GM18520 (cell line): Measurements from ENCODE around the gene ZNF202.
"Not testable (repeated sequence)": the region's sequence is repeated elsewhere in the genome, so short reads cannot be mapped to it uniquely, and the experiment has no call there.

ENCODE experiments used
- ATAC-seq: cut with Tn5 transposase; IDR thresholded peaks from one replicate; pipeline ENCODE4 v1.9.1; 2021; ENCODE audit not compliant: unreplicated experiment

The ZNF202 gene

GRCh38 chr11:123742031-123742723 lies 717 bp upstream of the ZNF202 start:
- ATAC-seq: no peak

DNA sequence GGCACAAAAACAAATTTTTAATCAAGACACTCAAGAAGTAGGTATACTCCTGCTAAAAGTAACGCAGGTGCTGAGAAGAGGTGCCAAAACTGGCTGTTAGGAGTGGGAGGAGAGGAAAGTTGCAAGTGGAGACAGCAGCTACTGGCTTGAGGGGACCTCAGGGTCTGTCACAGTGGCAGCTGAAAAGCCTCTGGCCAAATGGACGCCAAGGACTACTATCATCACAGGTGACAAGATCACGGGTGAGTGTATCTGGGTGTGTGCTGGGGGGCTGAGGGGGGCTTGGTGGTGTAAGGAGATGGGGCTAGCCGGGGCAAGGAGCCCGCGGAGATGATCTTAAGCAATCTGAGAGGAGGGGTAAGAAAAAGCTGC lies 687 bp downstream of the ZNF202 start:
- no peak for ATAC-seq

DNA sequence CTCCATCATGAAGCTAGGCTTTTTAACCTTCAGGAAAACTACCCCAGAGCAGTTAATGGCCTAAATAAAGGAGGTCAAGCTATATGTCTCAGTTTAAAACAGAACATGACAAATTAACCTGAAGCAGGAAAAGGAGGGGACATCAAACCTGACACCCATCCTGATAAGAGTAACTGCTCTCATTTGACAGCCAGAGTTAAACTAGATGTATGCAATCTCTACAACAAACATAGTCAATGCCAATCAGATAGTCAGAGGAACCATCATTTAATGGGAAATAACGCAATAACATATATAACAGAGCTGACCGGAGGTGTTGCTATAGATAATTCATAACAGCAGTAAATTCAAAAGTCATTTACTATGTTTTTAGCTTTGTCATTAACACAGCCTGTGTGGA lies 3.1 kb downstream of the ZNF202 start:
- no peak for ATAC-seq

GRCh38 chr11:123736769-123737168 lies 4.7 kb downstream of the ZNF202 start:
- no peak for ATAC-seq

GRCh38 chr11:123729602-123730001 lies 11.9 kb downstream of the ZNF202 start:
- no peak for ATAC-seq

GRCh38 chr11:123725995-123726655 lies 15.3 kb downstream of the ZNF202 start:
- ATAC-seq: no peak

GRCh38 chr11:123719452-123719851 lies 22.0 kb downstream of the ZNF202 start:
- ATAC-seq: no peak

GRCh38 chr11:123718469-123718868 lies 23.0 kb downstream of the ZNF202 start:
- no peak for ATAC-seq

- no peak for ATAC-seq
These were observed 23.4 kb downstream of the ZNF202 start for GRCh38 chr11:123718063-123718462.

DNA sequence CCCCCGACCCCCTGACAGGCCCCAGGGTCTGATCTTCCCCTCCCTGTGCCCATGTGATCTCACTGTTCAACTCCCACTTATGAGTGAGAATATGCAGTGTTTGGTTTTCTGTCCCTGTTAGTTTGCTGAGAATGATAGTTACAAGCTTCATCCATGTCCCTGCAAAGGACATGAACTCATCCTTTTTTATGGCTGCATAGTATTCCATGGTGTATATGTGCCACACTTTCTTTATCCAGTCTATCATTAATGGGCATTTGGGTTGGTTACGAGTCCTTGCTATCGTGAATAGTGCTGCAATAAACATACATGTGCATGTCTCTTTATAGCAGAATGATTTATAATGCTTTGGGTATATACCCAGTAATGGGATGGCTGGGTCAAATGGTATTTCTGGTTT lies 28.8 kb downstream of the ZNF202 start:
- not testable (repeated sequence) for ATAC-seq

DNA sequence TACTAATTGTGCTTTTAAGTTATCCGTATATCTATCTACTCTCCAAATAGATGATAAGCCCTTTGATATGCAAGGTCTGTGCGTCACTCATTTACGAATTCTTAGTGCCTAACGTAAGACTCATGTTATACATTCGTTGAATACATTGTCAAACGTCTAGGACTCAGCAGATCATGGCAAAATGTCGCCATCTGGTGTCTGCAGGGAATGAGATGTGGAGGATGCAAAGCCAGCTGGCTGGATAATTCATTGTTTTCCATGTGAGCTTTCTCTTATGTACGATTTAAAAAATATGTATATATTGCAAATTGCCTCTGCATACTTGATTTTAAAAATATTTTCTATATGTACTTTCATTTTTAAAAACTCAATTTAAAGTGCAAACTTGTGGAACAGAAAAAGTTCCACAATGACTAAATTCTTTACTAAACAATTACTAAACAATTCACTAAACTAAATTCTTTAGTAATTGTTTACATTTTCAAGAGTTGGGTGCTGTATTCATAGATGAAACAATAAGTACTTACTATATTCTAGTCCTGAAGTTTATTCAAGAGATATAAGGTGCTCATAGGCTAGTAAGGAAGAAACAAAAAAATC lies 33.8 kb downstream of the ZNF202 start:
- ATAC-seq: no peak

- no peak for ATAC-seq
These were observed 34.3 kb downstream of the ZNF202 start for GRCh38 chr11:123707206-123707605.

- ATAC-seq: no peak
These were observed 37.1 kb downstream of the ZNF202 start for GRCh38 chr11:123704341-123704740.

DNA sequence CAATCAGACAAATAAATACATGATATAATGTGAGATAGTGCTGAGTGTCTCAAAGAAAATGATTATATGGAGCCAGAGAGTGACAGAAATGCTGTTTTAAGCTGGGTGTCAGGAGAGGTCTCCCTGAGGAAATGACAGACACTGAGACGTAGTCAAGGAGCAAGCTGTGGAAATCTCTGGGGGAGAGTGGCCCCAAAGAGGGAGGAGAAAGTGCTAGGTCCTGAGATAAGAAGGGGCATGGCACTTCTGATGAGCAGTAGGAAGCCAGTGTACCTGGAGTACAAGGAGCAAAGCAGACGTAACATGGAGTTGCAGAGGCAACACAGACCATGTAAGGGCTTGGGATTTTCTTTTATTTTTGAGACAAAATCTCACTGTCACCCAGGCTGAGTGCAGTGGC lies 38.8 kb downstream of the ZNF202 start:
- ATAC-seq: no peak

GRCh38 chr11:123702139-123702538 lies 39.3 kb downstream of the ZNF202 start:
- ATAC-seq: no peak

DNA sequence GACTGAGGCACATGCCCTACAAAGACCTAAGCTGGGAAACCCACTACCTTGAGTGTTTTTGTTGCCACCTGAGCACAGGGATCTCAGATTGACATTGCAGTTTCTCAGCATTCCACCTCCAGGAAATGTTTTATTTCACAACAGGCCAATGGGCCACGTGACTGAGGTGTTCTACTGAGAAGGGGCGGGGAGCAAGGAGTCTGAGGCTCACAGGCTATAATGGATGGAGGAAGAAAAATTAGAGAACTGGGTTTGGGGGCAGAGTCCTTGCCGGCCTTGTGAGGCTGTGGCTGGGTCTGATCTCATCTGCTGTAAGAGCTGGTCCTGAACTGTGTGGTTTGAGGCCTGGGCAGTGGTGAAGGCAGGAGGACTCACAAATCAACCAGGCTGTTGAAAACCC lies 40.7 kb downstream of the ZNF202 start:
- ATAC-seq: no peak

DNA sequence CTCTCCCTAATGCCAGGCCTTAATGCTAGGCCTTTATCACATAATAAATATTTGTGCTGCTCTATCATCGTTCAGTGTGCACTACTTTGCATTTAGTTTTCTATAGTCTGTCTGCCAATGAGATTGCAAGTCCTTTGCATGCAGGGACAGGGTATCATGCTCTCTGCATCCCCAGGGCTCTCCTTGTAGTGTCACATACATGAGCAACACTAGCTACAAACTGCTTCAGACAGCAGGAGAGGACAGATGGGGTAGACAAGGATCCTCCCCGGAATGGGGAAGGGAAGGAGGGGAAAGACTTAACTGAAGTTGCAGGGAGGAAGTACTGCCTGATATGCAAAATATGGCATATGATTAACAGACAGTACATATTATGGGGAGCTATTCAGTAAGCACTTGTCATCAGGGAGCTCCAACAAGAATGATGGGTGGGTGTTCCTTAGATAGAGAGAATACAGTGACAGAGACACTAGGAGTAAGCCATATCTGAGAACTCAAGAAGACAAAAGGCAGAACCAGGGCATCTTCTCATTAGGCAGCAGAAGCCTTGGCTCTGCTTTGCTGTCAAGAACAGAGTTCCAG lies 42.8 kb downstream of the ZNF202 start:
- ATAC-seq: no peak

- no peak for ATAC-seq
These were observed 45.3 kb downstream of the ZNF202 start for GRCh38 chr11:123696183-123696582.

- no peak for ATAC-seq
These were observed 46.2 kb downstream of the ZNF202 start for GRCh38 chr11:123695231-123695630.

GRCh38 chr11:123694551-123694950 lies 46.9 kb downstream of the ZNF202 start:
- ATAC-seq: no peak

DNA sequence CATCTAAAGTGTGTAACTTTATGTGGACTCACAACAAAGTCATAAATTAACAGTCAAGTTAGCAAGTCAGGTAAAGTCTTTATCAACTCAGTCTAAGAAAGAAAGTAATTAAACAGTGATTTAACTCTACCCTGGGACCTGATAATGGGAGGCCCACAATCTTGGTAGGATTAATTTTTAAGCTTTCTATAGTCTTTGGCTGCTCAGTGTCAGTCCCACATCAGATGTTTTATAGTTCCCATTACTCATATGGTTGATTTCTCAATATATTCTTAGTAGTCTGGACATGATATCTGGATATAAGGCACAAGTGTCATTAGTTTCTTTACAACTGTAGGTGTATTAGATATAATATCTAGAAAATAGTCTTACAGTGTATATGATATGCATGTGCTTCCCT lies 48.5 kb downstream of the ZNF202 start:
- ATAC-seq: no peak

- ATAC-seq: no peak
These were observed 51.0 kb downstream of the ZNF202 start for GRCh38 chr11:123690485-123690884.
